CD4-positive, alpha-beta T cell treated with Interleukin-17A for 1 hour (primary cell): ENCODE measurements around the gene MTARC1.
A peak's percentile ranks its signal among the peaks of the same experiment; 100 is the strongest.

Experiments used
- DNase-seq: peaks from one replicate; pipeline ENCODE4 v3.0.0-alpha.2; 2020

The MTARC1 gene

DNA sequence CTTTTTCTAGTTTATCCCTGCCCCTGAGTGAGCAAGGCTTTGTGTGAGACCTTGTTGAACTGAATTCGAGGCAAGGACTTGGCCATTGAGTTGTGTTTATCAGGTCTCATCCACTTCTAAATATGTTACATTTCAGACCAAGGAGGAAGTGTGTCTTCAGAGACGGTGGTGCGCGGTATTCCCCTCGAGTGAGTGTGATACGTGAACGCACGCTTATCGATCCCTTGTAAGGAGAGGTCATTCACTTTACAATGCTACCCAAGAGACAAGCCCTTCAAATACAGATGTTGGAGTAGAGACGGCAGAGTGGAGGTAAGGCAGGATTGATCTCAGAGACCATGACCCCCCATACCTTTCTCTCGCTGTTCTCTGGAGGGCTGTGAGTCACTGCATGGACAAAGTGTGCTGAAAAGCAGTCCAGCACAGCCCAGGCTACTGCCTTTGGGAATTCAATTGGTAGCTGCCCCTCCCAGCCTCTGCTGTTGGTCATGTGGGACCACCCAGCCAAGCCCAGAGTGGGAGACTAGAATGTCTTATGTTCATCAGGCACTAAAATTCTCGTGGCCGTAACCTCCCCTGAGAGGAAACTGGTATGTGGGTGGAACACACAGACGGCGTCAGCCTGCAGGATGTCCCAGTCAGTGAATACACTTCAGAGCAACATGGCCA lies 16.3 kb upstream of the MTARC1 start:
- no peak for DNase-seq

DNA sequence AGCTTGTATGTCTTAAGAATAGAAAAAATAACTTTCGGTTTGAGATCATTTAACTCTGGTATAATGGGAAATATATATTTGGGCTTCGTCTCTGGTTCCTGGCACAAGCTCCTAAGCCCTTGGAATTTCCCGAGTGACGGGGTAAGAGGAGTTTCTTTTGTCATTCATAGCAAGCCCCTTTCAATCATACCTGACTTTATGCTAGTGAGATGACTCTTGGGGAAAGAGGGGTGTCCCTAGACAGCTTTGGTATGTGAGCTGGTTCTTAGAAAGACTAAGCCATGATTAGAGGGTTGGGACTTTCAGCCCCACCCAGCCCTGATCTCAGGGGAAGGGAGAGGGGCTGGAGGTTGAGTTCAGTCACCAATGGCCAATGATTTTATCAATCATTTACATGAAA lies 13.9 kb upstream of the MTARC1 start:
- DNase-seq, result no peak

DNA sequence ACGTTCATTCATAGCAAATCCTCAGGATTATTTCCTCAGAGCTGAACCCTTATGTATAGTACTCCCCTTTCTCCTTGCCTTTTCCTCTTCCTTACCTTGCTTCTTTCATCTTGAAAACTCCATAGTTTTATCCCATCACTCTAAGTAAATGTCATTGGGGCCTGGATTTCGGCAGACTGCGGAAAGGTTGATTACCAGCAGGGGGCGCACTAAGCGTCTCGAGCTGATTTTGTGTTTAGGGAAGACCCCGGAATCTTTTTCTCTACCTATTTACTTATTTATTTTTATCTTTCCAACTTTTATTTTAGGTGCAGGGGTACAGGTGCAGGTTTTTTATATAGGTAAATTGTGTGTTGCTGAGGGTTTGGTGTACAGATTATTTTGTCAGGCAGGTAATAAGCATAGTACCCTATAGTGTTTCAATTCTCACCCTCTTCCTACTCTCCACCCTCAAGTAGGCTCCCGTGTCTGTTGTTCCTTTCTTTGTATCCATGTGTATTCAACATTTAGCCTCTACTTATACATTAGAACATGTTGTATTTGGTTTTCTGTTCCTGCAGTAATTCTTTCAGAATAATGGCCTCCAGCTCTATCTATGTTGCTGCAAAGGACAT lies 11.4 kb upstream of the MTARC1 start:
- peak; percentile 20 for DNase-seq

DNA sequence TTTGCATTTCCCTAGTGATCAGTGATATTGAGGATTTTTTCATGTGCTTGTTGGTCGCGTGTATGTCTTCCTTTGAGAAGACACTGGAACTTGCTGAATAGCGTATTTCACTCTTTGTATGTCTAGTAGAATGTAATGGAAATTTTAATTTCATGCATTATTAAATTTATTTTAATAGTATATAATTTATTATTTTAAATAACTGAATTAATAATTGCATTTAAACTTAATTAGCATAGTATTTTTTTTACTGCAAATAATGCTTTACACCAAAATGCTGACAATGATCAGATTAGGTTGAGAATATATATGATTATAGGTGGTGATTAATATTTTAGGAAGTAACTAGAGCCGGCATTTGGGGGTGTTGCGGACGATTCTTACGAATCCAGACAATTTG lies 10.5 kb upstream of the MTARC1 start:
- no peak for DNase-seq

DNA sequence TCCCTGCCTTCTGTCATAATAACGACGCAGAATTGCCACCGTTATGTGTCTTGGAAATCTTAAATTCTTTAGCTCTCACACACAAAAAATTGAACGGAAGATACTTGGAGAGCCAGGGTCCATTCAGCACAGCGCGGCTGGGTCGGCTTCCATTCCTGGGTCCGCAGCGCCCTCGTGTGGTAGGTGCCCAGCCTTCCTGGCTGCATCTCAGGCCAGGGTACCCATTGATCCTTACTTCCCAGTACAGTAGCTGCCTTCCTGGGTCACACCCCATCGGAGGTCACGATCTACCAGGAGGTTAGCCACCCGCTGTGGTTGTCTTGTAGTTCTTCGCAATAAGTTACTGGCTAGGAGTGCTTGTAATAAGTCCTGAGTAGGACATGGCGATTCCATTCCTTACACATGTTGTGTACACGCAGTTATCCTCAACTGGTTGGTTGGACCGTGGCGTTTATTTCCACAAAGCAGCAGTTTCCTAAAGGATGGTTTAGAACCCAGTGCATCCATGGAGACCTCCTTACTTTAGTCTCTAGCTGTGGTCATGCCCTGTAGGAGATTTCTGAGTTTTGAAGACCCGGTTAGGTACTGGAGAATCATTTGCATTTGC lies 9.9 kb upstream of the MTARC1 start:
- peak; percentile 54 for DNase-seq

DNA sequence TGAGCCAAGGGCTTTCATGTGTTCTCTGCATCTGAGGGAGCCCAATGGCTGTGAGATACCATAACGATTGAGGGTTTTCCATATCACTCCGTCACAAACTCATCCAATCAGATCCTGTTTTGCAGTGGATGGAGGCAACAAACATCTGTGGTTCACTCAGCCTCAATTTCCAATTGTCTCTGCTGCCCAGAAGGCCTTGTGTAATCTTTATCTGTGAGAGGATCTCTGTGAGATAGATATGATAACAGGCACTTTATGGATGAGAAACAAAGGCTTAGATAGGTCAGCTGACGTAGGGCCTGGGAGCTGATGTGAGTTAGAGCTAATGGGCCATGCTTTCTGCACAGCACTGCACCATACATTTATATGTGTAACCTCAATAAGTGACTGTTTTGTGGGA lies 3.3 kb upstream of the MTARC1 start:
- DNase-seq, result no peak

DNA sequence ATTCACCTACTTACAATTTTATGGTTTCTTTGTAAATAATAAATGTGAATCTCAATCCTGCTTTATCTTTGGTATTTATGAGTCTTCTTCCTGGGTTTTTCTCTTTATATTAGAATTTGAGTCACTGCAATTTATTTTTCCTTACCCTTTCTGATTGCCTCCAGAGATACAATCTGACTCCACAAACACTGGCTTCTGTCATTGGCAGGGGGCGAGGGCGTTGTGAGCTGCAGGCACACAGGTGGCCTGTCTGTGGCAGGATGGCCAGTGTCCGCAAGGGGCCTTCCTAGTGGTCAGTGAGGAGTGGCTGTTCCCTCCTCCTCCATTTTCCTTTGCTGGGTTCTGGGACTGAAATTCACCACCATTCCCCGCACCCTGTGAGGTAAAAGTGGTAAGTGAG lies 2.0 kb upstream of the MTARC1 start:
- no peak for DNase-seq

DNA sequence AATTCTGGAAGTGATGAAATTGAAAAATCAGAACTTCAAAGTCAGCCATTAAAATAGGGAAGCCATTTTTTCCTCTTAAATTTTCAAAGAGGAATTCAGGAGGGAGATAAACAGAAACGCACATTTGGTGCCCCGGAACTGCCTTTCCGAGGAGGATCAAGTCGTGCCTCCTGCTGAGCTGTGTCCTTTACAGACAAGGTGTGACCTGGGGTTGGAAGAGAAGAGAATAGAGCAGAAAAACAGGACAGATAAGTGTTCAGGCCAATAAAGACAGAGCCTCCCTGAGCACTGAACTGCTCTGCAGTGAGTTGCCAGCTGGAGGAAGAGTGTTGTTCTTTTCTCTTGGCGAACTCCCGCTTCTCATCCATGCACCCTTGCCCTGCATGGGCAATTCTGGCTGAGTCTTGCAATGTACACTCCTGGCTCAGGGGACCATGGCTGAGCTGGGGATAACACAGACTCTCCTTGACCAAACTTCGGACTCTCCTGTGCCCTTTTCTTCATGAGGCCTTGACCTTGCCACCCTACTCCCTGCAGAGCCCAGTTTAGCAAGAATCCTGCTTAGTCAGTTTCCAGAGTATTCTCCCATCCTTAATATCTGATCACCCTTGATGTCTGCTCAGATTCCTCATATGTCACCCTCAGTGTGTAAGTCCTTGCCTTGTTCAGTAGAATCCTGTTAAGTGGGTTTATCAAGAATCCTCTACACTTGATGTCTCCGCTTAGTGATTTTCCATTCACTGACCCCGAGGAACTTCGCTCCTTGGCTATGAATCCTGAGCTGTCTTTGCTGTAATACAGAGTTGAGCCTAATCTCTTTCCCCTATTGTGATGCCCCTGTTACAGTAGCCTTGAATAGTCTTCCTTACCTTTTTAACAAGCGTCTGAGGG lies 1.3 kb upstream of the MTARC1 start:
- DNase-seq, result no peak

DNA sequence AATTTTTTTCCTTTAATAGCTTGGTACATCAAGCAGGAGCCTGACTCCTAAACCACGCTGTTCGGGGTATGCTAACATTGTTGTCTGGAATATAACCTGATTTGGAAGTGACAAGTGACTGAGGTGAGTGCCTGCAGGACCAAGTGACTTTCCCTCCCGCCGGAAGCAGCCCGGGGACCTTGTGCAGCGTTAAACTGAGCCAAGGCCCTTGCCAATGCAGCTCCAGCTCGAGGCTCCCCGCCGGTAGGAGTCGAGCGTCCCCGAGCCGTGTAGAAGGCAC lies 716 bp upstream of the MTARC1 start:
- DNase-seq, result no peak

DNA sequence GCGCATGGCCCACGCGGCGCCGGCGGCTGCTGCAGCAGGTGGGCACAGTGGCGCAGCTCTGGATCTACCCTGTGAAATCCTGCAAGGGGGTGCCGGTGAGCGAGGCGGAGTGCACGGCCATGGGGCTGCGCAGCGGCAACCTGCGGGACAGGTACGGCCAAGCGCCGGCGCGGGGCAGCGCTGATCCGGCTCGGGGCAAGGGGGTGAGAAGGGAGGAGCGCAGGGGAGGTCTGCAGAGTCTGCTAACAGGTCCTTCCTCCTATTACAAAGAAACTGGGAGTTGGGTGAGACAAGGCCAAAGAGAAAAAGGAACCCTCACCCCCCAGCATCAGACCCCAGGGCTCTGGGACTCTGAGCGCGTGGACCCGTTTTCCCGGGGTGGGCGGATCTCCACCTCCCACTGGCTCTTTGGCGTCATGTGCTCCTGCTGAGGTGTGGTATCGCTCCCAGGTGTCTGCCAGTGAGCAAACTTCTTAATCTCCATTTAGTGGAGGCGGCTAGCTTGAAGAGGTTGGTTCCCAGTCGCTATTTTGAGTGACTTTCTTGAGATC lies 431 bp downstream of the MTARC1 start:
- no peak for DNase-seq

DNA sequence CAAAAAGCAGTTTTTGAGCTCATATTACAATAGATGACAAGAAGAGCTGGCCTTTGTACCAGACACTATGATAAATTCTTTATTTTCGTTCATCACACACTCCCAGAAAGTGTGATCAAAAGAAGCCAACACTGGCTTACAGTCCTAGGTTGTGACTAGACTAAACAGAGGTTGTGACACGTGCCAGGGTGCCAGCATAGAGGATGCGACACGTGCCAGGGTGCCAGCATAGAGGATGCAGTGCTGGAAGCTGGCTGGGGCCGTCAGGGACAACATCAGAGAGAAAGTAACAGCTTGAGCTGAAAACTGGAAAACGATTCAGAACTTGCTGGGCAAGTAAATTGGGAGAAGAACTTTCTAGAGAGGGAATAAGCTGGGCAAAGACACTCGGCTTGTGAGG lies 2.2 kb downstream of the MTARC1 start:
- no peak for DNase-seq

DNA sequence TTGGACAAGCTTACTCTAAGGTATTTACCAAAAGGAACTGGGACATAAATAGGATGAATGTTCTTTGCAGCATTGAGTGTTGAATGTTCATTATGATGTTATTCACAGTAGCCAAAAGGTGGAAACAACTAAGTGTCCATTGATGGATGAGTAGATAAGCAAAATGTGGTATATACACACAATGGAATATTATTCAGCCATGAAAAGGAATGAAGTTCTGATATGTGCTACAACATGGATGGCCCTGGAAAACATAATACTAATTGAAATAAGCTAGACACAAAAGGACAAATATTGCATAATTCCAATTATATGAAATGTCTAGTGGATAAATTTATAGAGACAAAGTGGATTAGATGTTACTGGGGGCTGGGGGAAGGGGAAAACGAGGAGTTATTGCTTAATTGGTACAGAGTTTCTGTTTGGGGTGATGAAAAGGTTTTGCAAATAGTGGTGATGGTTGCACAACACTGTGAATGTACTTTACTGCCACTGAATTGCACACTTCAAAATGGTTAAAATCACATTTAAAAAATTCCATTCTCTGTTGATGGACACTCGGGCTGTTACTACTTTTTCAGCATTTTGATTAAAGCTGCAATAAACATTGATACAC lies 2.9 kb downstream of the MTARC1 start:
- no peak for DNase-seq

DNA sequence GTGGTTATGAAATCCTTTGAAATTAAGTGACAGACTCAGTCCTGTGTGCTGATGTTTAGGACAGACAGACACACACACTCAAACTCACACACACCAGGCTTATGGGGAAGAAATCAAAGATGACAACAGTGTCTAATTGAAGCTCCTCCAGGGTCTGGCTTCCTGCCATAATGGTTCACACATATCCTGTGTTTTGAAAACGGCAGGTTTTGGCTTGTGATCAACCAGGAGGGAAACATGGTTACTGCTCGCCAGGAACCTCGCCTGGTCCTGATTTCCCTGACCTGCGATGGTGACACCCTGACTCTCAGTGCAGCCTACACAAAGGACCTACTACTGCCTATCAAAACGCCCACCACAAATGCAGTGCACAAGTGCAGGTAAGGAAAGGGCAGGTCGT lies 4.6 kb downstream of the MTARC1 start:
- no peak for DNase-seq

DNA sequence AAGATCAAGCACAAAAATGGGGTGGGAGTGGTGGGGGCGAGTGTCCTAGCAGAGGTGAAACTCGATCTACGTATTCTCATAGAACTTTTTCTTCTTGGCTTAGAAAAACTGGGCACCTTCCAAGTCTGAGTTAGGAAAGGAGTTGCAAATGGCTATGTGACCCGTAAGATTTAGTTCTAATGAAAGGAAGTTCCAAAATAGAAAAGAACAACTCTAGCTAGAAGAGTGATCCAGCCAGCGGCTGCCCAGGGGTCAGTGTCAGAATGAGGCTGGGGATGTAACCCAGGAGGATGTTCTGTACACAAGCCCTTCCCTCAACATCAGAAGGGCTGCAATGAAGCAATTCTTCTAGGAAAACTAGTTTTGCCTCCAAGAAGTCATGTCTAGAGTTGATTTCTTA lies 5.2 kb downstream of the MTARC1 start:
- no peak for DNase-seq

DNA sequence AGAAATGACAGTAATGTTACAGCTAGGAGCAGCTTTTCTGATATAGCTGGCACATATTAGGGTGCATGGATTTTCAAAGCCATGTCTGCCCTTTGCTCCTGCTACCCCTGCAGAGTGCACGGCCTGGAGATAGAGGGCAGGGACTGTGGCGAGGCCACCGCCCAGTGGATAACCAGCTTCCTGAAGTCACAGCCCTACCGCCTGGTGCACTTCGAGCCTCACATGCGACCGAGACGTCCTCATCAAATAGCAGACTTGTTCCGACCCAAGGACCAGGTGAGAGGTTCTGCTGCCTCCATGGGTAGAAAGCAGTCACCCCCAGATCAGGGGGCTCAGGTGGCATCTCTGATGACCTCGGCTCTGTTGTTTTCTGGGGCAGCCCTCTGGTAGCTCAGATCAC lies 9.8 kb downstream of the MTARC1 start:
- no peak for DNase-seq

DNA sequence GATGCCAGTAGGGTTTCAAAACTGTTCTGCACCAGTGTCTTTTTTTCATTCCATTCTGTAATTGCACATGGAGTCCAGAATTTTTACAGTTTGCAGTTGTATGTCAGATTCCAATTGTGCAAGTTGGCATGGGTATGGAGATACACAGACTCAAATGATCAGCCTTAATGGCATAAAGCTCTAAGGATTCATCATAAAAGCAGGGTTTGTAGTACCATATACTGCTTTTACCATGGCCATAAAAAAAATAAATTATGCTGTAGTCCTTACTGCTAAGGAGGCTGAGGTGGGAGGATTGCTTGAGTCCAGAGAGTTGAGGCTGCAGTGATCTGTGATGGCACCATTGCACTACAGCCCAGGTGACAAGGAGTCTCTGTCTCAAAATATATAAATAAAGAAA lies 10.3 kb downstream of the MTARC1 start:
- no peak for DNase-seq

DNA sequence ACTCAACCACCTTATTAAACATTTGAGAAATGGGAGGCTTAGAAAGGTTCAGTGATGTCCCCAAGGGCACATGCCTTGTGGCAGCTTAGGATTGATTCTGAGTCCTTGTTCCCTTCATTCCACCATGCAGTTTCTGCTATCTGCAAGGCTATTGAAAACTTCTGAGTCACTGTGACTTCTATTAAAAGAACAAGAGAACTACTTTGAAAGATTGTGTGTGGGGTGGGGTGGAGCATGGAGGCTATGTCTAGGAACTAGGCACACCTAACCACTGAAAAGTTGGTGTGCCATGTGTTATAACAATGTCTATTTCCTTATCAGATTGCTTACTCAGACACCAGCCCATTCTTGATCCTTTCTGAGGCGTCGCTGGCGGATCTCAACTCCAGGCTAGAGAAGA lies 10.8 kb downstream of the MTARC1 start:
- no peak for DNase-seq

DNA sequence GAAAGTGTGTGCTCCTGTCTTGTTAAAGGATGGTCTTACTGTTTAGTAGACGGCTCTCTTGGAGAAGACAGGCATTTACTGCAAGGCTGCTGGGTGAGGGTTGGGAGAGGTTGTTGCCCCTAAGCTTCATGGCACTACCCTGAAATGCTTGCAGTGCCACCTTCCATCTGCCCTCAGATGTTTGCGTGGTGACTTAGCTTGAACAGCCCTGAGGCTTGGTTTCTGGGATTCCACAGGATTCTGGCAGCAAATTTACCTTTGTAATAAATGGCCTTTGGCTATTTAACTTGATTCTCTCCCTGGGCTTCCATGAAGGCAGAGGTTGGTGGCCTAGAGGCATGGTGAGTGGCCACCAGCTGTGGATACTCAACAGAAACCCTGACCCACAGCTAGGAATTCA lies 11.6 kb downstream of the MTARC1 start:
- DNase-seq, result no peak

DNA sequence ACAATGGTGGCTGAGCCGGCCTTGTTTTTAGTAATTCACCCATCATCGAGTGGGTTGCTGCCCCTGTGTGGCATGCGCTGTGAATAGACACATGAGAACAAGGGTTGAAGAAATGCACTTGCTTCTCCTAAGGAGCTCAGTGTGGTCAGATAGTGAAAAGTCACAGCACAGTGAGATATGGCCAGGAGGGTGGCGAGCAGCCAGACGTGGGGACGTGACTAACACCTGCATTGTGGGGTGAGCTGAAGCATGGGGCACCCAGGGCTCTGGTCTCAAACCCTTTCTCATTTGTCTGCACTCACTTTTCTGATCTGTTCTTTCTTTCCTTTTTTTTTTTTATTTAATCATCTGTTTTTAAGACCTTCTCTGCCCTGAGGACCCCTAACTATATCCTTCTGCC lies 13.5 kb downstream of the MTARC1 start:
- no peak for DNase-seq

DNA sequence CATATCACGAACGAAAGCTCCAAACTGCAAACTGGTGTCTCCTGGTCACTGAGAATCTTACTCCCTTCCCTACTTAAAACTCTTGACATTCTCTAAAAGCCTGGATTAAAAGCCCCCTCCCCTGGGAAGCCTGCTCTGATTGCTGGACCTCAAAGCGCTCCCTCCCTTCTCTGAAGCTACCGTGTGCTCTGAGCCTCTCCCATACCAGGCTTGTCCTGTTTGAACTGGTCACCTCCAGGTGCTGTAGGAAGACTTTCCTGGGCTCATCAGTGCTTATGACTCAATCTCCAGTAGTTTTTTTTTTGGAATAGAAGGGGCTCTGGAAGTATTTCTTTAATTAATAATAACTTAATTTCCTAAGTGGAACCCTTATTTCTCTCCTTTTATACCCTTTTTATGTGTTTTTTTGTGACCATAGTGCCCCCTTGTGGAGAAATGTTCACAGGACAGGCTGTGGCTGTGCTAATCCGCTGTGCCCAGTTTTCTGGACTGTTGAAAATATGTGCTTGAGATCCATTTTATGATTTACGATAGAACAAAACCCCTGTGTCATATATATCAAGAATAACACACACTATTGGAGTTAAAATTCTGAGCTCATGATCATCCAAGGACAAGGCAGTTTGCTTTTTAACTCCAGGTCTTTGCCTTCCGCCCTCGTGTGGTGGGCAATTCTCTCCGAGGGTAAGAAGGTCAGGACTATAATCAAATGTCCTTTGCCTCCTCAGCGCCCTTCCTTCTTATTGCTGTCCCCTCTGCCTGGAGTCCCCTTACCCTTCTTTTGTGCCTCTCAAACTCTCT lies 16.9 kb downstream of the MTARC1 start:
- DNase-seq, result peak; percentile 10

DNA sequence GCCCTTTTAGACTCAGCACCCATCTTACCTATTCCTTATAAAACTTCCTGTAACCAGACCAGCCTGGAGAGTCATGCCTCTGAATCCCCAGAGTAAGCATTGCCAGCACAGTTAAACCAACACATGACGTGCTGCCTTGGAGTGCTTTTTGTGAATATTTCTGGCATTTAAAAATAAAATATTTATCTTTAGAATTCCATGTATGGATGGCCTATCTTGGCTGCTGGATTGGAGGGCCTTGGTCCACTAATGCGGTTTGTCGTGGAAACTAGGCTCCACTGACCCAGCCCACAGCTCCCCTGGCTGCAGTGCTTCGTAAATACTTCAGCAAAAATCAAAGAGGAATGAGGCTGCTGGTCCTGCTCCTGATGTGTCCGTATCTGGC lies 17.5 kb downstream of the MTARC1 start:
- DNase-seq, result no peak

DNA sequence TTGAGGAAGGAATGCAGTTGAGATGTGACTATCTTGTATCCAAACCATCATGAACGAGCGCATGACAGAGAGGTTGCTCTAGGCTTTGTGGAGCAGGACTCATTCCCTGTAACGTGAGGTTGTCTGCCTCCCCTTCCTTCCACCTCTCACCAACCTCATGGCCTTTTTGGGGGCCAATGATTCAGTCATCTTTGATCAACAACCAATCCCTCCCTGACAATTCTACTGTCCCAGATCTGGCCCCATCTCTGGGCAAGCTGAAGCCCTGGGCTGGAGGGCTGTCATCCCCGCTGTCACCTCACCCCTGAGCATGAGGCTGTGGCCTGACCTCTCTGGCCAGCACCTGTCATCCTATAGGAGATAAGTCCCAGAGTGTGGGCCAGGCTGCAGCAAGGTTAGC lies 19.7 kb downstream of the MTARC1 start:
- DNase-seq, result no peak
